GM18511 (cell line): ENCODE results near the gene PNCK.
"Not testable (repeated sequence)": the region's sequence is repeated elsewhere in the genome, so short reads cannot be mapped to it uniquely, and the experiment has no call there.

ENCODE experiments used
- ATAC-seq: cut with Tn5 transposase; IDR thresholded peaks from one replicate; pipeline ENCODE4 v1.9.1; 2021; ENCODE audit warnings: mild to moderate bottlenecking, moderate library complexity; ENCODE audit not compliant: unreplicated experiment

PNCK gene

GRCh38 chrX:153699784-153700371, 26.3 kb upstream of the PNCK start:
- not testable (repeated sequence) for ATAC-seq

- ATAC-seq: not testable (repeated sequence)
These were observed 25.7 kb upstream of the PNCK start for GRCh38 chrX:153699210-153699783.

GRCh38 chrX:153697924-153698865, 24.6 kb upstream of the PNCK start:
- ATAC-seq: no peak

- not testable (repeated sequence) for ATAC-seq
These were observed 23.5 kb upstream of the PNCK start for GRCh38 chrX:153696986-153697722.

- ATAC-seq: not testable (repeated sequence)
These were observed 22.9 kb upstream of the PNCK start for GRCh38 chrX:153696538-153696937.

- ATAC-seq: no peak
These were observed 22.5 kb upstream of the PNCK start for GRCh38 chrX:153696100-153696499.

GRCh38 chrX:153694687-153695270, 21.2 kb upstream of the PNCK start:
- ATAC-seq: no peak

GRCh38 chrX:153694256-153694655, 20.6 kb upstream of the PNCK start:
- not testable (repeated sequence) for ATAC-seq

GRCh38 chrX:153693216-153694086, 19.8 kb upstream of the PNCK start:
- no peak for ATAC-seq

GRCh38 chrX:153692611-153693156, 19.1 kb upstream of the PNCK start:
- no peak for ATAC-seq

- no peak for ATAC-seq
These were observed 18.4 kb upstream of the PNCK start for GRCh38 chrX:153692003-153692402.

GRCh38 chrX:153691032-153691827, 17.6 kb upstream of the PNCK start:
- not testable (repeated sequence) for ATAC-seq

- no peak for ATAC-seq
These were observed 16.9 kb upstream of the PNCK start for GRCh38 chrX:153690466-153690865.

GRCh38 chrX:153689654-153690465, 16.2 kb upstream of the PNCK start:
- no peak for ATAC-seq

- no peak for ATAC-seq
These were observed 15.4 kb upstream of the PNCK start for GRCh38 chrX:153688911-153689590.

- ATAC-seq: no peak
These were observed 14.9 kb upstream of the PNCK start for GRCh38 chrX:153688506-153688905.

- no peak for ATAC-seq
These were observed 14.5 kb upstream of the PNCK start for GRCh38 chrX:153688071-153688470.
